ENCODE results near the gene ADAM17.
"Not testable (repeated sequence)": the region's sequence is repeated elsewhere in the genome, so short reads cannot be mapped to it uniquely, and the experiment has no call there.

ADAM17 gene

GRCh38 chr2:9517118-9517782 is 38.4 kb downstream of the ADAM17 start:
- DNase-seq (ENCODE audit: extremely low spot score) = no peak
- CTCF ChIA-PET = no interaction called here
- POLR2A ChIA-PET = no interaction called here
- no peak for TF ChIP-seq ARNT (IDR thresholded peaks at IDR 0.05)
- TF ChIP-seq LEF1 (IDR thresholded peaks at IDR 0.05; ENCODE audit: borderline replicate concordance) = no peak
- no peak for TF ChIP-seq FOXM1 (IDR thresholded peaks at IDR 0.05; ENCODE audit: borderline replicate concordance)
- TF ChIP-seq FOXK2 (IDR thresholded peaks at IDR 0.05) = no peak
- TF ChIP-seq FOXA1 (IDR thresholded peaks at IDR 0.05) = no peak

DNA sequence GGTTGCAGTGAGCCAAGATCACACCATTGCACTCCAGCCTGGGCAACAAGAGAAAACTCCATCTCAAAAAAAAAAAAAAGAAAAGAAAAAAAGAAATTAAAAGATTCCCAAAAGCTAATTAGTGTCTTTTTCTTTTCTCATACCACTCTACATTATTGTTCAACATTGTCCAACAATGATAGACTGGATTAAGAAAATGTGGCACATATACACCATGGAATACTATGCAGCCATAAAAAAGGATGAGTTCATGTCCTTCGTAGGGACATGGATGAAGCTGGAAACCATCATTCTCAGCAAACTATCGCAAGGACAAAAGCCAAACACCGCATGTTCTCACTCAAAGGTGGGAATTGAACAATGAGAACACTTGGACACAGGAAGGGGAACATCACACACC is 41.7 kb downstream of the ADAM17 start:
- CTCF ChIA-PET = interaction anchor here (0.6 kb wide), 1 partner anchor 55 kb away, joined by 3 read pairs; no protein-coding TSS in a partner anchor
- DNase-seq (ENCODE audit: extremely low spot score); POLR2A ChIA-PET: not testable (repeated sequence)

DNA sequence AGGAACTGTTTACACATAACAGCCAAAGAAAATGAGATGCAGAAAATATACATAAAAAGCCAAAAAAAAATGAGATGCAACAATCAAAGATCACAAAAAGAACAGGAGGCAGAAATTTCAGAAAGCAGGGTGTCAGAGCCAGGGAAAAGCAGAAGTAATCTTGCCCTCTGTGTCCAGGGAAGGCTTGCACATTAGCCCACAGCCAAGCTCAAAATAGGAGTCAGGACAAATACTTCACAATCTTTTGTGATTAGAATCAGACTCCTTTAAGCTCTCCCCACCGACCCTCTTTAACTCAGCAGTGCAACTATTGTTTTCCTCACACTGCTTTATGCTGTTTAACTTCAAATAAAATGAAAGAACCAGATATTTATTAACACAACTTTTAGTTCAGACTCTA is 46.7 kb downstream of the ADAM17 start:
- CTCF ChIA-PET = no interaction called here
- POLR2A ChIA-PET = no interaction called here
- DNase-seq (ENCODE audit: extremely low spot score) = no peak
- TF ChIP-seq HDGF (IDR thresholded peaks at IDR 0.05; ENCODE audit: borderline replicate concordance) (no peak), CTBP1 (IDR thresholded peaks at IDR 0.05; ENCODE audit: borderline replicate concordance) (no peak), TARDBP (IDR thresholded peaks at IDR 0.05) (no peak)

DNA sequence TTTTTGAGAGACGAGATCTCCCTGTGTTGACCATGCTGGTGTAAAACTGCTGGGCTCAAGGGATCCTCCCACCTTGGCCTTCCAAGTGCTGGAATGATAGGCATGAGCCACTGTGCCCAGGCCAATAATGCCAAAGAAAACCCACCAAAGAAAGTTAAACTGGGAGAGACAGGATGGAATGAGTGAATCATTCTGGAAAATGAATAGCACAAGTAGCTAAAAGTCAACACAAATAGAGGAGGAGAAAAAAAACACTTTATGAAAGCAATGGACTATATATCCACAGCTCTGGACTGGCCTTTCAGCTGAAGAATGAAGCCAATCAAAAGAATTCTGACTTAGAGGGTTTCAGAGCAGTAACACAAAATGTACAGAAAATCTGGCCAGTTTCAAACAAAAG is 57.4 kb downstream of the ADAM17 start:
- TF ChIP-seq CTBP1 (IDR thresholded peaks at IDR 0.05; ENCODE audit: borderline replicate concordance) = no peak
- no peak for TF ChIP-seq TARDBP (IDR thresholded peaks at IDR 0.05)
- TF ChIP-seq ARNT (IDR thresholded peaks at IDR 0.05) = no peak
- TF ChIP-seq L3MBTL2 (conservative IDR thresholded peaks at IDR 0.05) = no peak
- no peak for TF ChIP-seq SP1 (IDR thresholded peaks at IDR 0.05)
- TF ChIP-seq LEF1 (IDR thresholded peaks at IDR 0.05; ENCODE audit: borderline replicate concordance) = no peak
- no peak for TF ChIP-seq FOXA1 (IDR thresholded peaks at IDR 0.05)
- no peak for TF ChIP-seq ZNF384 (IDR thresholded peaks at IDR 0.05)
- no peak for TF ChIP-seq BHLHE40 (IDR thresholded peaks at IDR 0.05; ENCODE audit: borderline replicate concordance)
- TF ChIP-seq FOXM1 (IDR thresholded peaks at IDR 0.05; ENCODE audit: borderline replicate concordance) = no peak
- TF ChIP-seq FOXK2 (IDR thresholded peaks at IDR 0.05) = no peak
- TF ChIP-seq NFRKB (IDR thresholded peaks at IDR 0.05) = no peak
- no peak for TF ChIP-seq ELF4 (IDR thresholded peaks at IDR 0.05)
- no peak for TF ChIP-seq HDGF (IDR thresholded peaks at IDR 0.05; ENCODE audit: borderline replicate concordance)
- POLR2A ChIA-PET = no interaction called here
- DNase-seq (ENCODE audit: extremely low spot score) = no peak
- CTCF ChIA-PET = interaction anchor here (0.7 kb wide), 1 partner anchor 11 kb away, joined by 3 read pairs; no protein-coding TSS in a partner anchor

DNA sequence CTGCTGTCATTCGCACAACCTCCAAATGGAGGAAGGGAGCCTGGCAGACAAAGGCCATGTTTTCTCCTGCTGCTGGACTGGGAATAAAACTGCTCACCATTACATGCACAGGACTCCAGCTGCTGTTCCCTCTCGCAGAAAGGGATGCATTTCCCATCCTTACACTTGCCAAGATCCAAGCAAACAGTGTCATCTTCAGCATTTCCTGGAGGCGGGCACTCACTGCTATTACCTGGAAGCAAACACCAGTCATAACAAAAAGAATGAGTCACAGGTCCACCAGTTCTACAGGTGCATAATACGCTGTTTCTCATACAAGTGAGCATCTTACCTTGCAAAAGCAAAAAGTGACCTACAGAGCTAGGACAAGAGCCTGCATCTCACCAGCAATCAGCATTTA is 58.6 kb downstream of the ADAM17 start:
- POLR2A ChIA-PET = no interaction called here
- TF ChIP-seq FOXM1 (IDR thresholded peaks at IDR 0.05; ENCODE audit: borderline replicate concordance) (no peak), ARNT (IDR thresholded peaks at IDR 0.05) (no peak)
- no peak for DNase-seq (ENCODE audit: extremely low spot score)
- CTCF ChIA-PET = interaction anchor here (0.6 kb wide), 1 partner anchor 9 kb away, joined by 4 read pairs; no protein-coding TSS in a partner anchor

DNA sequence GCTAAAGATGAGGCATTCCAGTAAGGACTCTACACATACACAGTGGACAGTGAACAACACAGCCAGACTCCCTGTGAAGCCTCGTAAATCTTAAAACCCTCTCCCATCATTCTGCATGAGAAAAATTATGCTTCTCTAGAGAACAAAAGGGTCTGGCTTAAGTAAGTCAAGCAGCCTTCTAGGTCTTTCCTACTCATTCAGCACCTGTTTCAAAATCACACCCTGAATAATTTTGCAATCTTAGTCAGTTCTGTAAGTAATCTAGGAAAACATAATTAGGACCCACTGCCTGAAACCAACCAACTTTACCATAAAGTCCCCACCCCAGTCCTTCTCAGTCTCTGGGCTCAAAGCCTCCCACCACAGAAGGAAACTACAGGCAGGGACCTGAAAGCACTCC is 61.5 kb downstream of the ADAM17 start:
- CTCF ChIA-PET = no interaction called here
- POLR2A ChIA-PET = no interaction called here
- no peak for DNase-seq (ENCODE audit: extremely low spot score)
- no peak for TF ChIP-seq TARDBP (IDR thresholded peaks at IDR 0.05)

DNA sequence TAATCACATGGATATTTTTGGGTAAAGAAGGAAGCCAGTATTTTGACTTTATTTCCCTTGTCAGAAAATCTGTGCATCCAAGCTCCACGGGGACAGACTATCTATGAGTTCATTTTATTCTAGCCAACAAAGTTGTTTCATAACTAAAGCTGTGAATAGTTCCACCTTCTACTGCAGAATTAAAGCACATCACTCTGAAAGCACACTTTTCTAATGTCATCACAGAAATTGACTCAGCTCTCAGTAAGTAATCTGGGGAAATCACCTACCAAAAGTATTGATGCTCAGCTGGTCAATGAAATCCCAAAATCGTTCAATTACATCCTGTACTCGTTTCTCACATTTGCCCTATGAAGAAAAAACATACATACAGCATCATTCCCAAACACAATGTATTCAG is 62.2 kb downstream of the ADAM17 start:
- TF ChIP-seq SP1 (IDR thresholded peaks at IDR 0.05) = no peak
- TF ChIP-seq LEF1 (IDR thresholded peaks at IDR 0.05; ENCODE audit: borderline replicate concordance) = no peak
- TF ChIP-seq NFRKB (IDR thresholded peaks at IDR 0.05) = no peak
- no peak for TF ChIP-seq FOXA1 (IDR thresholded peaks at IDR 0.05)
- no peak for TF ChIP-seq ELF4 (IDR thresholded peaks at IDR 0.05)
- no peak for TF ChIP-seq CTBP1 (IDR thresholded peaks at IDR 0.05; ENCODE audit: borderline replicate concordance)
- TF ChIP-seq, protein P1, sequence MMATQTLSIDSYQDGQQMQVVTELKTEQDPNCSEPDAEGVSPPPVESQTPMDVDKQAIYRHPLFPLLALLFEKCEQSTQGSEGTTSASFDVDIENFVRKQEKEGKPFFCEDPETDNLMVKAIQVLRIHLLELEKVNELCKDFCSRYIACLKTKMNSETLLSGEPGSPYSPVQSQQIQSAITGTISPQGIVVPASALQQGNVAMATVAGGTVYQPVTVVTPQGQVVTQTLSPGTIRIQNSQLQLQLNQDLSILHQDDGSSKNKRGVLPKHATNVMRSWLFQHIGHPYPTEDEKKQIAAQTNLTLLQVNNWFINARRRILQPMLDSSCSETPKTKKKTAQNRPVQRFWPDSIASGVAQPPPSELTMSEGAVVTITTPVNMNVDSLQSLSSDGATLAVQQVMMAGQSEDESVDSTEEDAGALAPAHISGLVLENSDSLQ (IDR thresholded peaks at IDR 0.05) = no peak
- no peak for TF ChIP-seq HDGF (IDR thresholded peaks at IDR 0.05; ENCODE audit: borderline replicate concordance)
- no peak for TF ChIP-seq TARDBP (IDR thresholded peaks at IDR 0.05)
- no peak for TF ChIP-seq FOXM1 (IDR thresholded peaks at IDR 0.05; ENCODE audit: borderline replicate concordance)
- TF ChIP-seq SUZ12 (IDR thresholded peaks at IDR 0.05) = no peak
- TF ChIP-seq FOXK2 (IDR thresholded peaks at IDR 0.05) = no peak
- ChIA-PET POLR2A (no interaction called here), CTCF (no interaction called here)
- DNase-seq (ENCODE audit: extremely low spot score) = no peak

GRCh38 chr2:9492927-9493326 is 62.7 kb downstream of the ADAM17 start:
- CTCF ChIA-PET = no interaction called here
- POLR2A ChIA-PET = no interaction called here
- TF ChIP-seq, protein P1 (IDR thresholded peaks at IDR 0.05) = no peak
- TF ChIP-seq HDGF (IDR thresholded peaks at IDR 0.05; ENCODE audit: borderline replicate concordance) (no peak), ARNT (IDR thresholded peaks at IDR 0.05) (no peak), SUZ12 (IDR thresholded peaks at IDR 0.05) (no peak), ELF4 (IDR thresholded peaks at IDR 0.05) (no peak), SP1 (IDR thresholded peaks at IDR 0.05) (no peak), FOXM1 (IDR thresholded peaks at IDR 0.05; ENCODE audit: borderline replicate concordance) (no peak), FOXK2 (IDR thresholded peaks at IDR 0.05) (no peak), LEF1 (IDR thresholded peaks at IDR 0.05; ENCODE audit: borderline replicate concordance) (no peak), ZNF384 (IDR thresholded peaks at IDR 0.05) (no peak), L3MBTL2 (conservative IDR thresholded peaks at IDR 0.05) (no peak), CTBP1 (IDR thresholded peaks at IDR 0.05; ENCODE audit: borderline replicate concordance) (no peak), TARDBP (IDR thresholded peaks at IDR 0.05) (no peak), FOXA1 (IDR thresholded peaks at IDR 0.05) (no peak), NFRKB (IDR thresholded peaks at IDR 0.05) (no peak), BHLHE40 (IDR thresholded peaks at IDR 0.05; ENCODE audit: borderline replicate concordance) (no peak)
- DNase-seq (ENCODE audit: extremely low spot score) = no peak

Measured in HEK293T (cell line).